Measurements from ENCODE around the gene USP4. TPM values are rescaled to one million over a fixed set of nuclear protein-coding genes. Genes with fewer than 3 reads are reported as not detected.

Gene USP4
- total RNA-seq, 1 experiment from 2014 or later = 32.8 TPM

DNA sequence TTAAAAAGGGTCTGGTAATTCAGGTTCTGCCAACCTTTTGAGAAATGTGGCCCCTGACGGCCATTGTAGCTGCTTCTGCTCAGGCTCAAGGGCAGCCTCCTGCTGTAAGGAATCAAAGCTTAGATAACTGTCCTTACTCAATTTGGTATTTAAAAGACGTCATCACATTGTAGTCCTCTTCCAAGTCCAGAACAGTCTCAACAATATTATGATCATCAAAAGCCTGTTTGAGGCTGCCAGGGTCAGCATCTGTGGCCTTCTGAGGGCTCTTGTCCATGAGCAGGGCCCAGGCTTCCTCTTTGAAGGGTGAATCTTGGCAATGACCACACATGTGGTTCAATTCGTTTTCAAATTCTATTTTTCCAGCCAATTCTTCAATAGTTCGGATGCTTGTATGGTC, 68.8 kb downstream of the USP4 start:
- intact Hi-C loops (cut with micrococcal nuclease; ENCODE audit: unreplicated experiment) = no loop called here
- TF ChIP-seq, protein P1, sequence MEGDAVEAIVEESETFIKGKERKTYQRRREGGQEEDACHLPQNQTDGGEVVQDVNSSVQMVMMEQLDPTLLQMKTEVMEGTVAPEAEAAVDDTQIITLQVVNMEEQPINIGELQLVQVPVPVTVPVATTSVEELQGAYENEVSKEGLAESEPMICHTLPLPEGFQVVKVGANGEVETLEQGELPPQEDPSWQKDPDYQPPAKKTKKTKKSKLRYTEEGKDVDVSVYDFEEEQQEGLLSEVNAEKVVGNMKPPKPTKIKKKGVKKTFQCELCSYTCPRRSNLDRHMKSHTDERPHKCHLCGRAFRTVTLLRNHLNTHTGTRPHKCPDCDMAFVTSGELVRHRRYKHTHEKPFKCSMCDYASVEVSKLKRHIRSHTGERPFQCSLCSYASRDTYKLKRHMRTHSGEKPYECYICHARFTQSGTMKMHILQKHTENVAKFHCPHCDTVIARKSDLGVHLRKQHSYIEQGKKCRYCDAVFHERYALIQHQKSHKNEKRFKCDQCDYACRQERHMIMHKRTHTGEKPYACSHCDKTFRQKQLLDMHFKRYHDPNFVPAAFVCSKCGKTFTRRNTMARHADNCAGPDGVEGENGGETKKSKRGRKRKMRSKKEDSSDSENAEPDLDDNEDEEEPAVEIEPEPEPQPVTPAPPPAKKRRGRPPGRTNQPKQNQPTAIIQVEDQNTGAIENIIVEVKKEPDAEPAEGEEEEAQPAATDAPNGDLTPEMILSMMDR (conservative IDR thresholded peaks at IDR 0.05; ENCODE audit: low read depth, low read length) = no peak
- TF ChIP-seq EZH2 (IDR thresholded peaks at IDR 0.05; ENCODE audit: borderline replicate concordance, low read depth, low read length, poor library complexity, severe bottlenecking) = no peak

DNA sequence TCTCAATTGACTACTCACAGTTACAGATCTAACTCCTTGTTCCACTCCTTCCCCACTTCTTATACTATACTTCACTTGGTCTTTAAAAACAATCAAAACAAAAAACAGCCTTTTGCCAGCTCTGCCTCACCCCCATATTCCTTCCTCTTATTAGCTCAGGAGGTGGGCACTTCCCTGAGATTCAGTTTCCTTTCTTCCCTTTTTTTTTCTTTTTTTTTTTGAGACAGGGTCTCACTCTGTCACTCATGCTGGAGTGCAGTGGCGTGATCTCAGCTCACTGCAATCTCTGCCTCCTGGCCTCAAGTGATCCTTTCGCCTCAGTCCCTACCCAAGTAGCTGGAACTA, 69.7 kb downstream of the USP4 start:
- intact Hi-C loops (cut with micrococcal nuclease; ENCODE audit: unreplicated experiment) = no loop called here
- H3K4me1 ChIP-seq (ENCODE audit: insufficient read depth, low read length, poor library complexity, severe bottlenecking) = no peaks in the 10 kb centered on the region
- no TSS peak for BruUV-seq (replicated peaks)
- H3K27me3 ChIP-seq (replicated peaks; ENCODE audit: insufficient read depth, low read depth, low read length, poor library complexity) = no peaks in the 10 kb centered on the region
- TF ChIP-seq, protein P1 (conservative IDR thresholded peaks at IDR 0.05; ENCODE audit: low read depth, low read length) = no peak
- no peak for TF ChIP-seq EZH2 (IDR thresholded peaks at IDR 0.05; ENCODE audit: borderline replicate concordance, low read depth, low read length, poor library complexity, severe bottlenecking)
- H3K27ac ChIP-seq (ENCODE audit: low read depth, low read length, poor library complexity, severe bottlenecking) = no peak overlapping the region
- no peaks in the 10 kb centered on the region for H3K9me3 ChIP-seq (ENCODE audit: low read depth, low read length, poor library complexity, severe bottlenecking)
- H3K4me3 ChIP-seq (ENCODE audit: low read depth, low read length, poor library complexity, severe bottlenecking) = no peak overlapping the region
- CTCF ChIA-PET = no interaction called here
- no peaks in the 10 kb centered on the region for H3K36me3 ChIP-seq (ENCODE audit: insufficient read depth, low read length, poor library complexity, severe bottlenecking)
- POLR2A ChIA-PET (ENCODE audit: low non-redundant PET) = no interaction called here
- no peak for DNase-seq (ENCODE audit: low spot score)

More for the DNA sequence above, 68.8 kb downstream of the USP4 start:
- H3K36me3 ChIP-seq (ENCODE audit: insufficient read depth, low read length, poor library complexity, severe bottlenecking) = no peaks in the 10 kb centered on the region
- POLR2A ChIA-PET (ENCODE audit: low non-redundant PET) = no interaction called here
- no TSS peak for BruUV-seq (replicated peaks)
- H3K4me3 ChIP-seq (ENCODE audit: low read depth, low read length, poor library complexity, severe bottlenecking) = no peak overlapping the region
- CTCF ChIA-PET = interaction anchor here (0.5 kb wide), 1 partner anchor 35 kb away, joined by 3 read pairs; no protein-coding TSS in a partner anchor
- H3K9me3 ChIP-seq (ENCODE audit: low read depth, low read length, poor library complexity, severe bottlenecking) = no peaks in the 10 kb centered on the region
- no peaks in the 10 kb centered on the region for H3K4me1 ChIP-seq (ENCODE audit: insufficient read depth, low read length, poor library complexity, severe bottlenecking)
- no peak overlapping the region for H3K27ac ChIP-seq (ENCODE audit: low read depth, low read length, poor library complexity, severe bottlenecking)
- no peak for DNase-seq (ENCODE audit: low spot score)
- H3K27me3 ChIP-seq (replicated peaks; ENCODE audit: insufficient read depth, low read depth, low read length, poor library complexity) = no peaks in the 10 kb centered on the region

DNA sequence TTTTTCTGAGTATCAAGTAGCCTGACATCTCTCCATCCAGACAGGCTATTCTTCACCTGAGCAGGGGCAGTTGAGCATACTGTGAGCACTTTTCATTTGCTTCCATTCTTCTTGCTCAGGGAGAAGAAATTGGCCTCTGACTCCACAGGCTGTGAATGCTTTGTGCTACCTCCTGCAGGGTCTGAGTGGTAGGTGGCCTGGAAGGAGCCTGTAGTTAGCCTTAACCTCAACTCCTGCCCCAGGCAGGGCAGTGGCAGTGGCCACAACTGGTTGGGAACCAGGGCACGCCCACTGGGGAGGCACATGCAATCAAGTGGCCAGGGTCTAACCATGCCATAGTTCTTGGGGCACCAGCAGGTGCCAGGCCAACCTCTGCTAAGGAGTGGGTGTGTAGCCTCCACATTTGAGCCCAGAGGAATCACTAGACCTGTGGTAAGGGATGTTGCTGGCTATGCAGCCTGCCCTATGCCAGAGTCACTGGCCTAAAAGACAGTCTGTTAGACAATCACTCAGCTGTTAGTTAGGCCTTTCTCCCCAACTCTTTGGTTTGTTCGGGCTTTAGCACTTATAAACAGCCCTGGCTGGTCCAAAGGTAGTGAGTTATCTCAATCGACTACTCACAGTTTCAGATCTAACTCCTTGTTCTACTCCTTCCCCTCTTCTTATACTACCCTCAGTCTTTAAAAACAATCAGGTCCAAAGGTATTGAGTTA, 70.3 kb downstream of the USP4 start:
- ChIA-PET CTCF (no interaction called here), POLR2A (ENCODE audit: low non-redundant PET) (no interaction called here)
- no peak overlapping the region for H3K27ac ChIP-seq (ENCODE audit: low read depth, low read length, poor library complexity, severe bottlenecking)
- H3K27me3 ChIP-seq (replicated peaks; ENCODE audit: insufficient read depth, low read depth, low read length, poor library complexity) = no peaks in the 10 kb centered on the region
- H3K4me1 ChIP-seq (ENCODE audit: insufficient read depth, low read length, poor library complexity, severe bottlenecking) = no peaks in the 10 kb centered on the region
- no peaks in the 10 kb centered on the region for H3K9me3 ChIP-seq (ENCODE audit: low read depth, low read length, poor library complexity, severe bottlenecking)
- intact Hi-C loops (cut with micrococcal nuclease; ENCODE audit: unreplicated experiment) = no loop called here
- no peak for TF ChIP-seq EZH2 (IDR thresholded peaks at IDR 0.05; ENCODE audit: borderline replicate concordance, low read depth, low read length, poor library complexity, severe bottlenecking)
- TF ChIP-seq, protein P1 (conservative IDR thresholded peaks at IDR 0.05; ENCODE audit: low read depth, low read length) = no peak
- H3K36me3 ChIP-seq (ENCODE audit: insufficient read depth, low read length, poor library complexity, severe bottlenecking) = no peaks in the 10 kb centered on the region
- no peak overlapping the region for H3K4me3 ChIP-seq (ENCODE audit: low read depth, low read length, poor library complexity, severe bottlenecking)
- no peak for DNase-seq (ENCODE audit: low spot score)
- BruUV-seq (replicated peaks) = no TSS peak

Data from A673 (cell line).